Right lobe of liver (tissue), 4 donors: ENCODE results near the gene ARHGAP12.

Source experiments
- CTCF ChIP-seq, 4 donors: fragments of 200-600 bp in 3 of 4; fragments of 450-650 bp in 1 of 4; IDR thresholded peaks; one replicate each; pipeline versions ENCODE4 v1.5.1 to v1.8.0; 2016 to 2022; ENCODE audit warnings: antibody characterized with exemption in 4 of 4, mild to moderate bottlenecking in 2 of 4
- POLR2A ChIP-seq: fragments of 450-650 bp; IDR thresholded peaks from one replicate; pipeline ENCODE4 v1.6.1; 2017; ENCODE audit warnings: antibody characterized with exemption, mild to moderate bottlenecking
- donor health status: DM: no; HTN: no; CAD: no.
- donor health status: DM: no; HTN: no; CAD: no.
- donor health status: DM: no; HTN: yes; CAD: no.

GRCh38 chr10:31799181-31799580, 129.4 kb downstream of the ARHGAP12 start:
- no peak for TF ChIP-seq POLR2A
- TF ChIP-seq CTCF (IDR thresholded peaks at IDR 0.05) = no peak
